HUDEP-2 (cell line): ENCODE data around the gene CAMK2B.
A peak's percentile ranks its signal among the peaks of the same experiment; 100 is the strongest.

ENCODE experiments used
- DNase-seq, 76 experiments: peaks; one replicate each; lab custom pipeline; 2025; ENCODE audit not compliant: unreplicated experiment in 76 of 76; lab: John Stamatoyannopoulos, UW

Gene CAMK2B

GRCh38 chr7:44288811-44289340 lies 36.5 kb downstream of the CAMK2B start:
- DNase-seq, result no peak

- no peak for DNase-seq
These were observed 37.1 kb downstream of the CAMK2B start for GRCh38 chr7:44288381-44288685.

- peak in 1 of 76 experiments; percentile 2 for DNase-seq
These were observed 37.7 kb downstream of the CAMK2B start for GRCh38 chr7:44287488-44288380.

GRCh38 chr7:44286618-44287487 lies 38.5 kb downstream of the CAMK2B start:
- DNase-seq, result no peak

- no peak for DNase-seq
These were observed 39.2 kb downstream of the CAMK2B start for GRCh38 chr7:44286182-44286617.

- no peak for DNase-seq
These were observed 39.8 kb downstream of the CAMK2B start for GRCh38 chr7:44285561-44285960.

- no peak for DNase-seq
These were observed 40.4 kb downstream of the CAMK2B start for GRCh38 chr7:44284881-44285541.

GRCh38 chr7:44284216-44284615 lies 41.2 kb downstream of the CAMK2B start:
- no peak for DNase-seq

GRCh38 chr7:44283381-44284211 lies 41.8 kb downstream of the CAMK2B start:
- no peak for DNase-seq

- DNase-seq, result no peak
These were observed 42.7 kb downstream of the CAMK2B start for GRCh38 chr7:44282601-44283171.

- no peak for DNase-seq
These were observed 43.4 kb downstream of the CAMK2B start for GRCh38 chr7:44281811-44282600.

- DNase-seq, result no peak
These were observed 44.2 kb downstream of the CAMK2B start for GRCh38 chr7:44280993-44281721.

- DNase-seq, result no peak
These were observed 44.8 kb downstream of the CAMK2B start for GRCh38 chr7:44280636-44280992.

GRCh38 chr7:44279731-44280505 lies 45.5 kb downstream of the CAMK2B start:
- no peak for DNase-seq

- no peak for DNase-seq
These were observed 46.1 kb downstream of the CAMK2B start for GRCh38 chr7:44279286-44279685.

- DNase-seq, result no peak
These were observed 46.8 kb downstream of the CAMK2B start for GRCh38 chr7:44278451-44279161.

- peak in 5 of 76 experiments; percentile 9 to 22 (median 14) for DNase-seq
These were observed 47.5 kb downstream of the CAMK2B start for GRCh38 chr7:44277851-44278250.
